ENCODE measurements around the gene ZNF519. TPM values are rescaled to one million over a fixed set of nuclear protein-coding genes. Genes with fewer than 3 reads are reported as not detected.
A peak's percentile ranks its signal among the peaks of the same experiment; 100 is the strongest.
"Not testable (repeated sequence)": the region's sequence is repeated elsewhere in the genome, so short reads cannot be mapped to it uniquely, and the experiment has no call there.

ZNF519 gene
- total RNA-seq: 15.9 and 17.3 TPM in 2 replicates

DNA sequence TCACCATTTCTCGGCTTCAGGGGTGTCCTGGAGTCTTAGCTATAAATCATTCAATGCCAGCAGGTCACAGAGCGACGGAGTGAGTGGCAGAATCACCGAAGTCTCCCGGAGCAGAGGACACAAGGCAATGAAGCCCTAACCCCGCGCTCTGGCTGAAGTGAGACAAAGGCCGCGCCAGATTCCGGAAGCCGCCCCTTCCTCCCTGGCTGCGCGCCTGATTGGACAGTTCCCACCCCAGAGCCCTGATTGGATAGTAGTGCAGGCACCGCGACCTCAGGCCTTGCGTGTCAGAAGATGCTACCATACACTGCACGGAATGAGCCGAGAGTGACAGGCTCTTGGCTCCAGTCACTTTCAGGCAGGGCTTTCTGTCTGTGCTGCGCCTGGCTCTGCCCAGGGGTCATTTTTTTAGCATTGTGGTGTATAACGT is at the start of gene ZNF519:
Gene ZNF519, minus strand, starts transcription at position 165 of the 430 bp plus-strand sequence. Its CDS starts 158 bp downstream, at position 7.
- intact Hi-C loops (cut with micrococcal nuclease): loop anchor here (5.0 kb wide), 3 partner anchors 405 to 1250 kb away; partner anchors contain the start of genes FAM210A, LDLRAD4, PTPN2 and RNMT
- Mint-ChIP-seq H3K4me3 (peak within 1 kb of the TSS; percentile 93), H3K4me1 (peaks cover 17% of the 10 kb centered on the region), H3K27ac (peak within 1 kb of the TSS; percentile 83)
- POLR2A ChIA-PET: interaction anchor here (1.2 kb wide), 1 partner anchor 9 kb away, joined by 3 read pairs; no protein-coding TSS in a partner anchor
- H3K27me3 Mint-ChIP-seq; H3K9me3 Mint-ChIP-seq; CTCF ChIA-PET; H3K36me3 Mint-ChIP-seq (ENCODE audit: low read depth): not testable (repeated sequence)
- ATAC-seq (ENCODE audit: low read depth): peak; percentile 100
- peak; percentile 69 for DNase-seq

DNA sequence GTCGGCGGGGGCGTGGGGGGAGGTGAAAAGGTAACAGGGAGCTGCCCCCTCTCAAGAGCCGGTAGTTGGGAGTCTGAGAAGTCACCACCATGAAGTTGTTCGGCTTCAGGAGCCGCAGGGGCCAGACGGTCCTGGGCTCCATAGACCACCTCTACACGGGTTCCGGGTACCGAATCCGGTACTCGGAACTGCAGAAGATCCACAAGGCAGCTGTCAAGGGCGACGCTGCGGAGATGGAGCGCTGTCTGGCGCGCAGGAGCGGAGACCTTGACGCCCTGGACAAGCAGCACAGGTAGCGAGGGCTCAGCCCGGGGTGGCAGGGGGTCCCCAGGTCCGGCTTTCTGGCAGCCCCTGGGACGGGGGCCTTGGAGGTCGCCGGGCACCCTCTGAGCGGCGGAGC is 47.1 kb upstream of the ZNF519 start:
- Mint-ChIP-seq H3K36me3 (ENCODE audit: low read depth) (no peaks in the 10 kb centered on the region), H3K4me3 (peak overlapping the region; percentile 88), H3K27ac (peak overlapping the region; percentile 71), H3K4me1 (peaks cover 1% of the 10 kb centered on the region), H3K9me3 (no peaks in the 10 kb centered on the region), H3K27me3 (no peaks in the 10 kb centered on the region)
- ATAC-seq (ENCODE audit: low read depth) (no peak), DNase-seq (no peak)
- CTCF ChIA-PET: no interaction called here
- POLR2A ChIA-PET: no interaction called here
- TF ChIP-seq, protein P1, sequence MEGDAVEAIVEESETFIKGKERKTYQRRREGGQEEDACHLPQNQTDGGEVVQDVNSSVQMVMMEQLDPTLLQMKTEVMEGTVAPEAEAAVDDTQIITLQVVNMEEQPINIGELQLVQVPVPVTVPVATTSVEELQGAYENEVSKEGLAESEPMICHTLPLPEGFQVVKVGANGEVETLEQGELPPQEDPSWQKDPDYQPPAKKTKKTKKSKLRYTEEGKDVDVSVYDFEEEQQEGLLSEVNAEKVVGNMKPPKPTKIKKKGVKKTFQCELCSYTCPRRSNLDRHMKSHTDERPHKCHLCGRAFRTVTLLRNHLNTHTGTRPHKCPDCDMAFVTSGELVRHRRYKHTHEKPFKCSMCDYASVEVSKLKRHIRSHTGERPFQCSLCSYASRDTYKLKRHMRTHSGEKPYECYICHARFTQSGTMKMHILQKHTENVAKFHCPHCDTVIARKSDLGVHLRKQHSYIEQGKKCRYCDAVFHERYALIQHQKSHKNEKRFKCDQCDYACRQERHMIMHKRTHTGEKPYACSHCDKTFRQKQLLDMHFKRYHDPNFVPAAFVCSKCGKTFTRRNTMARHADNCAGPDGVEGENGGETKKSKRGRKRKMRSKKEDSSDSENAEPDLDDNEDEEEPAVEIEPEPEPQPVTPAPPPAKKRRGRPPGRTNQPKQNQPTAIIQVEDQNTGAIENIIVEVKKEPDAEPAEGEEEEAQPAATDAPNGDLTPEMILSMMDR (IDR thresholded peaks at IDR 0.05): no peak
- intact Hi-C loops (cut with micrococcal nuclease): loop anchor here (5.0 kb wide), 1 partner anchor 238 kb away; no protein-coding TSS in a partner anchor

DNA sequence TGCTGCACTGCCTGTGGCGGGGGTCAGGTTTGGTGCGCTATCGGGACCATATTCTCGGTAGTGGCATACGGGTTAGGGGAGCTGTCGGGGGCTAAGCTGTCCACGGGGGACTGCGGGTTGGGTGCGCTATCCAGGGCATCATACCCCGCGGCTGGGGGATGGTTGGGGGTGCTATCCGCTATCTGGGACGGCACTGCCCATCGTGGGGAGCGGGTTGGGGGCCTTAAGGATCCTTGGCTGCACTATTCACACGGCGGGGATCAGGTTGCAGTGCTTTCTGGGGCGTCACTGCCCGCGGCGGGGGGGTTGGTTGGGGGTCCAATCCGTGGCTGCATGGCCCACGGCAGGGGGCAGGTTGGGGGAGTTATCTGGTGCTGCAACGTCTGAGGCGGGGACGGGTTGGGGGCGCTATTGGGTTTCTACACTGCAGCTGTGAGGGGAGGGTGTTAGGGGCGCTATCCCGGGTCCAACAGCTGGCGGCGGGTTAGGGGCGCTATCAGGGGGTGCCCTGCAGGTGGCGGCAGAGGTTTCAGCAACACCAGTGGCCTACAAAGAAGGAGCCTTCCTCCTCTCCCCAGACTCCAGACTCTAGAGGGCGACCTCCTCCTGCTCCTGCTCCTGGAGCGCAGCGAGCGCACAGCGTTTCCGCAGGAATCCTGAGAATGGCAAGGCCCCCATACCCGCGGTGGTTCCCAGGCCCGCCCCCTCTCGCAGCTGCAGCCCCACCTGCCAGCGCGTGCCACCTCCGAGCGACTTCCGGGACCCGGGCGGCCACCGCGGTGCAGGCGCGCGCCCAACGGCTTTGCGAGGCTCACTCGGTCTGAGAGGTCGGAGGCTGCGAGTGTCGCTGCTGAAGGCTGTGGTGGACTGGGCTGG is 46.3 kb upstream of the ZNF519 start:
- H3K27me3 Mint-ChIP-seq; H3K4me1 Mint-ChIP-seq; CTCF ChIA-PET; H3K36me3 Mint-ChIP-seq (ENCODE audit: low read depth); H3K9me3 Mint-ChIP-seq; POLR2A ChIA-PET: not testable (repeated sequence)
- intact Hi-C loops (cut with micrococcal nuclease): loop anchor here (5.0 kb wide), 1 partner anchor 239 kb away; no protein-coding TSS in a partner anchor
- H3K4me3 Mint-ChIP-seq: peak overlapping the region; percentile 88
- ATAC-seq (ENCODE audit: low read depth): peak; percentile 84
- peak; percentile 65 for DNase-seq
- H3K27ac Mint-ChIP-seq: peak overlapping the region; percentile 71

DNA sequence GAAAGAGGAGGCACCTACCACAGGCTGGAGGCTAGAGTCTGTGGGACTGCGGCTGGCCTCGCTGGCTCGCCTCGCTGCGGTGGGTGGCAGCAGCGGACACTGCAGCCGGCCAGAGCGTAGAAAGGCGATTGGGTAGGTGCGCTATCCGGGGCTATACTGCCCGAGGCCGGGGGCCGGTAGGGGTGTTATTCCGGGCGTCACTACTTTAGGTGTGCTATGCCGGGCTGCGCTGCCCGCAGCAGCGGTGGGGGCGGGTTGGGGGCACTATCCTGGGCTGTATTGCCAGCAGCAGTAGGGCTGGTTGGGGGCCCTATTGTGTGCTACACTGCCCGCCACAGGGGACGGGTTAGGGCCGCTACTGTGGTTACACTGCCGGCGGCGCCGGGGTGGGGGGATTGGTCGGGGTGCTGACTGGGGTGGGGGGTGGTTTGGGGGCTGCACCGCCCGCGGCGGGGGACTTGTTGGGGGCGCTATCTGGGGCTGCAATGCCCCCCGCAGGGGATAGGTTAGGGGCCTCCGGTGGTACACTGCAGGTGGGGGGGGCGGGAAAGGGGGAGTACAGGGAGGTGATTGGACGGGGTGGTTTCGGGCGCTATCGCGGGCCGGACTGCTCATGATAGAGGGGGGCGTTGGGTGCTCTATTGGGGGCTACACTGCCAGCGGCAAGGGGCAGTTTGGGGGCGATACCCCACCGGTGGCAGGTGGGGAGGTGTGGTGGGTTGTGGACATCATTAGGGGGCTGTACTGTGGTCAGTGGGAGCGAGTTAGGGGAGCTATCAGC is 45.5 kb upstream of the ZNF519 start:
- H3K36me3 Mint-ChIP-seq (ENCODE audit: low read depth); DNase-seq: not testable (repeated sequence)

DNA sequence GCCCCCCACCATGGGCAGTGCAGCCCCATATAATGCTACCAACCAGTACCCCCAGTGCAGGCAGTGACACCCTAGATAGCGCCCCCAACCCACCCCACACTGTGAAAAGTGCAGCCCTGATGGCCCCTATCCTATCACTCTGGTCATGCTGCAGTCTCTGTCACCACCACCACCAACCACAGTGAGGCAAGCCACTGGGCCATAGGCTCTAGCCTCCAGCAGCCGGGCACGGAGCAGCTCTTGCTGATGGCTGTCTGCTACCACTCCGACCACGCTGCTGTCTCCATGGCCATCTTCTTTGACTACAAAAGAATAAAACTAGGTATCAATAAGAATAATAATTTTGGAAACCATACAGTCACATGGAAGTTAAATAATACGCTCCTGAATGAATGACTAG is 43.2 kb upstream of the ZNF519 start:
- POLR2A ChIA-PET; DNase-seq; H3K27ac Mint-ChIP-seq; H3K27me3 Mint-ChIP-seq; H3K9me3 Mint-ChIP-seq; H3K4me3 Mint-ChIP-seq; H3K4me1 Mint-ChIP-seq; CTCF ChIA-PET; ATAC-seq (ENCODE audit: low read depth); H3K36me3 Mint-ChIP-seq (ENCODE audit: low read depth): not testable (repeated sequence)
- intact Hi-C loops (cut with micrococcal nuclease): loop anchor here (5.0 kb wide), 1 partner anchor 242 kb away; no protein-coding TSS in a partner anchor

More for the DNA sequence above, 45.5 kb upstream of the ZNF519 start:
- CTCF ChIA-PET; H3K4me1 Mint-ChIP-seq; POLR2A ChIA-PET; H3K9me3 Mint-ChIP-seq; H3K27ac Mint-ChIP-seq; H3K4me3 Mint-ChIP-seq; H3K27me3 Mint-ChIP-seq; ATAC-seq (ENCODE audit: low read depth): not testable (repeated sequence)
- intact Hi-C loops (cut with micrococcal nuclease): loop anchor here (5.0 kb wide), 1 partner anchor 240 kb away; no protein-coding TSS in a partner anchor

DNA sequence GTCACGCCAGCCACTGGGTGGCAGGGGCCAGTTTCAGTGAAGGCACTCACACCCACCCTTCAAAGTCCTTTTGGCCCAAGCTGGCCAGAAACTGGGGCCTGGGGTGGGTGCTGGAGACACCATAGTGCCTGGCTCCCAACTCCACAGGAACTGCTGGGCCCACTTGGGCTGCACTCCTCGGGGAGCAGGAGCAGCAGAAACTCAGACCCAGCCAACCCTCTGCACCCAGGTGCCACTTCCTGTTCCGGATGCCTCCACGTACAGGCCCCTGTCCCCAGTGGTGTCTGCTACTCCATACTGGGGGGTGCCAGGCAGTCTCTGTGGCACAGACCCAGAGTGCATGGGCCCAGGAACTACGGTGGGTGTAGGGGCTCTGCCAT is 42.5 kb upstream of the ZNF519 start:
- intact Hi-C loops (cut with micrococcal nuclease): loop anchor here (5.0 kb wide), 1 partner anchor 243 kb away; no protein-coding TSS in a partner anchor
- POLR2A ChIA-PET: no interaction called here
- no peaks in the 10 kb centered on the region for H3K4me1 Mint-ChIP-seq
- no peak overlapping the region for H3K4me3 Mint-ChIP-seq
- H3K27ac Mint-ChIP-seq: no peak overlapping the region
- CTCF ChIA-PET: no interaction called here
- TF ChIP-seq, protein P1 (IDR thresholded peaks at IDR 0.05): no peak
- H3K27me3 Mint-ChIP-seq: no peaks in the 10 kb centered on the region
- no peak for ATAC-seq (ENCODE audit: low read depth)
- no peaks in the 10 kb centered on the region for H3K36me3 Mint-ChIP-seq (ENCODE audit: low read depth)
- no peaks in the 10 kb centered on the region for H3K9me3 Mint-ChIP-seq
- DNase-seq: no peak

DNA sequence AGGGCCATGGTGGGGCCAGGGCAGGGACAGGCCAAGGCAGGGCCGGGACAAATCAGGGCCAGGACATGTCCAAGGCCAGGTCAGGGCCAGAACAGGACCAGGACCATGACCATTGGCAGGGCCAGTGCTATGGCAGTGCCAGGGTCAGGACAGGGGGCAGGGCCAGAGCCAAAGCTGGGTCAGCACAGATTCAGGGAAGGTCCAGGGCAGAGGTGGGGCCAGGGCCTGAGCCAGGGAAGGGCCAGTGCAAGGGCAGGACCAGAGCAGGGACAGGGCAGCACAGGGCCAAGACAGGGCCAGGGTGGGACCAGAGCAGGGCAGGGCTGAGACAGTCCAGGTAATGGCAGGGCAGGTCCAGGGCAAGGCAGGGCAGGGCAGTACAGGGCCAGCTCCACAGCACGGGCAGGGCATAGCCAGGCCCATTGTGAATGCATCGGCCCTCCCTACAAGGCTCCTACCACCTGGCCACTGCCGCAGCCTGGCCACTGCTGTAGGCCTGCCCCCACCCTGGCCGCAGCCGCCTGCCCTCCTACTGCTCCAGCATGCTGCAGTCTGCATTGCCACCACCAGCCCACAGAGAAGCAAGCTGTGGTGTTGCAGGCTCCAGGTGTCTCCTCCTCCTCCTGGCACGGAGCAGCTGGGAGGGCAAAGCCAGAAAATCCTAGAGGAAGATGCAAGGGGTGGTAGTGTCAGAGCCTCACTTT is 41.9 kb upstream of the ZNF519 start:
- H3K4me3 Mint-ChIP-seq; ATAC-seq (ENCODE audit: low read depth); POLR2A ChIA-PET; H3K27ac Mint-ChIP-seq; H3K4me1 Mint-ChIP-seq; DNase-seq; H3K36me3 Mint-ChIP-seq (ENCODE audit: low read depth); H3K27me3 Mint-ChIP-seq; CTCF ChIA-PET; H3K9me3 Mint-ChIP-seq; intact Hi-C loops (cut with micrococcal nuclease): not testable (repeated sequence)

DNA sequence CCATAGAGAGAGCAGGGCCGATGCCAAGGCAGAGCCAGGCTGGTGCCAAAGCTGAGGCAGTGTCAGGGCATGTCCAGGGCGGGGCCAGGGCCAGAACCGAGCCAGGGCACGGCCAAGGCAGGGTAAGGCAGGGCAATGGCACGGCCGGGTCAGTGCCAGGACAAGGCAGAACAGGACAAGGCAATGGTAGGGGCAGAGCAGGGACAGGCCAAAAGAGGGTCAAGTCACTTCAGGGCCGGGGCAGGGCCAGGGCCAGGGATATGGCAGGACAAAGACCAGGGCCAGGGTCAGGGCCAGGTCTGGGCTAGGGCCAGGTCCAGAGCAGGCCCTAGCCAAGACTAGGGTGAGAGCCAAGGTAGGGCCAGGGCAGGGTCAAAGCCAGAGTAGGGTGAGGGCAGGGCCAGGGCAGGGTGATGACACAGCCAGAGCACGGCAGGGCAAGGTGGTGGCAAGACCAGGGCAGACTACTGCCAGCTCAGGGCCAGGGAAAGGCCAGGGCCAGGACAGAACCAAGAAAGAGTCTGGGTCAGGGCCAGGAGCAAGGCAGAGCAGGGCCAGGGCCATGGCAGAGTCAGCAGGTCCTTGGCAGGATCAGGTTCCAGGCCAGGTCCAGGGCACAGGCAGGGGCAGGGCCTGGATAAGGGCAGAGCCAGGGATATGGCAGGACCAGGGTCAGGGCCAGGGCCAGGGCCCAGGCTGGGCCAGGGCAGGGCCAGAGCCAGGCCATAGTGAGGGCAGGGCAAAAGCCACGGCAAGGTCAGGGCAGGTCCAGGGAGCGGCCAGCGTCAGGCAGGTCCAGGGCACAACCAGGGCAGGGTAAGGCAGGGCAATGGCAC is 41.1 kb upstream of the ZNF519 start:
- H3K27ac Mint-ChIP-seq; intact Hi-C loops (cut with micrococcal nuclease); H3K4me3 Mint-ChIP-seq: not testable (repeated sequence)

More for the DNA sequence above, 41.1 kb upstream of the ZNF519 start:
- DNase-seq; H3K36me3 Mint-ChIP-seq (ENCODE audit: low read depth); H3K27me3 Mint-ChIP-seq; CTCF ChIA-PET; H3K9me3 Mint-ChIP-seq; POLR2A ChIA-PET; ATAC-seq (ENCODE audit: low read depth); H3K4me1 Mint-ChIP-seq: not testable (repeated sequence)
